ENCODE results near the gene PDGFC. TPM values are rescaled to one million over a fixed set of nuclear protein-coding genes. Genes with fewer than 3 reads are reported as not detected.

PDGFC gene
- total RNA-seq, 1 donor from 2014 or later = 35.0 TPM

GRCh38 chr4:156751486-156751885 lies 220.1 kb downstream of the PDGFC start:
- no peaks in the 10 kb centered on the region for H3K9me3 ChIP-seq (ENCODE audit: control insufficient read depth in 3 of 3, low read length in 3 of 3)
- no peaks in the 10 kb centered on the region for H3K4me1 ChIP-seq (ENCODE audit: control insufficient read depth in 3 of 3, insufficient read depth in 3 of 3, low read length in 3 of 3)
- H3K4me3 ChIP-seq (ENCODE audit: low read length in 3 of 3) = no peak overlapping the region
- H3K27ac ChIP-seq (ENCODE audit: low read depth, low read length) = no peak overlapping the region
- H3K36me3 ChIP-seq (ENCODE audit: control insufficient read depth in 3 of 3, insufficient read depth in 3 of 3, low read length in 3 of 3) = no peaks in the 10 kb centered on the region
- no peaks in the 10 kb centered on the region for H3K27me3 ChIP-seq (ENCODE audit: control insufficient read depth in 3 of 3, insufficient read depth in 3 of 3, low read length in 3 of 3)
- H3K9ac ChIP-seq (ENCODE audit: low read depth in 1 of 3, low read length in 3 of 3) = no peak overlapping the region

GRCh38 chr4:156749426-156750403 lies 221.9 kb downstream of the PDGFC start:
- H3K36me3 ChIP-seq (ENCODE audit: control insufficient read depth in 3 of 3, insufficient read depth in 3 of 3, low read length in 3 of 3) = no peaks in the 10 kb centered on the region
- H3K9ac ChIP-seq (ENCODE audit: low read depth in 1 of 3, low read length in 3 of 3) = no peak overlapping the region
- no peaks in the 10 kb centered on the region for H3K4me1 ChIP-seq (ENCODE audit: control insufficient read depth in 3 of 3, insufficient read depth in 3 of 3, low read length in 3 of 3)
- no peaks in the 10 kb centered on the region for H3K9me3 ChIP-seq (ENCODE audit: control insufficient read depth in 3 of 3, low read length in 3 of 3)
- no peaks in the 10 kb centered on the region for H3K27me3 ChIP-seq (ENCODE audit: control insufficient read depth in 3 of 3, insufficient read depth in 3 of 3, low read length in 3 of 3)
- no peak overlapping the region for H3K4me3 ChIP-seq (ENCODE audit: low read length in 3 of 3)
- H3K27ac ChIP-seq (ENCODE audit: low read depth, low read length) = no peak overlapping the region

GRCh38 chr4:156746111-156746510 lies 225.5 kb downstream of the PDGFC start:
- Histone ChIP-seq H3K9me3 (ENCODE audit: control insufficient read depth in 3 of 3, low read length in 3 of 3) (no peaks in the 10 kb centered on the region), H3K4me1 (ENCODE audit: control insufficient read depth in 3 of 3, insufficient read depth in 3 of 3, low read length in 3 of 3) (no peaks in the 10 kb centered on the region), H3K27me3 (ENCODE audit: control insufficient read depth in 3 of 3, insufficient read depth in 3 of 3, low read length in 3 of 3) (no peaks in the 10 kb centered on the region), H3K9ac (ENCODE audit: low read depth in 1 of 3, low read length in 3 of 3) (no peak overlapping the region), H3K27ac (ENCODE audit: low read depth, low read length) (no peak overlapping the region), H3K36me3 (ENCODE audit: control insufficient read depth in 3 of 3, insufficient read depth in 3 of 3, low read length in 3 of 3) (no peaks in the 10 kb centered on the region), H3K4me3 (ENCODE audit: low read length in 3 of 3) (no peak overlapping the region)

- Histone ChIP-seq H3K4me3 (ENCODE audit: low read length in 3 of 3) (no peak overlapping the region), H3K9me3 (ENCODE audit: control insufficient read depth in 3 of 3, low read length in 3 of 3) (peaks cover 0 to 4% (median 0%) of the 10 kb centered on the region in 3 donors), H3K36me3 (ENCODE audit: control insufficient read depth in 3 of 3, insufficient read depth in 3 of 3, low read length in 3 of 3) (no peaks in the 10 kb centered on the region), H3K27ac (ENCODE audit: low read depth, low read length) (no peak overlapping the region), H3K27me3 (ENCODE audit: control insufficient read depth in 3 of 3, insufficient read depth in 3 of 3, low read length in 3 of 3) (no peaks in the 10 kb centered on the region), H3K4me1 (ENCODE audit: control insufficient read depth in 3 of 3, insufficient read depth in 3 of 3, low read length in 3 of 3) (no peaks in the 10 kb centered on the region), H3K9ac (ENCODE audit: low read depth in 1 of 3, low read length in 3 of 3) (no peak overlapping the region)
These were observed 232.8 kb downstream of the PDGFC start for GRCh38 chr4:156738766-156739165.

GRCh38 chr4:156734965-156735895 lies 236.4 kb downstream of the PDGFC start:
- no peaks in the 10 kb centered on the region for H3K4me1 ChIP-seq (ENCODE audit: control insufficient read depth in 3 of 3, insufficient read depth in 3 of 3, low read length in 3 of 3)
- H3K9me3 ChIP-seq (ENCODE audit: control insufficient read depth in 3 of 3, low read length in 3 of 3) = peaks cover 0 to 10% (median 7%) of the 10 kb centered on the region in 3 donors
- no peak overlapping the region for H3K27ac ChIP-seq (ENCODE audit: low read depth, low read length)
- H3K9ac ChIP-seq (ENCODE audit: low read depth in 1 of 3, low read length in 3 of 3) = no peak overlapping the region
- H3K27me3 ChIP-seq (ENCODE audit: control insufficient read depth in 3 of 3, insufficient read depth in 3 of 3, low read length in 3 of 3) = no peaks in the 10 kb centered on the region
- no peak overlapping the region for H3K4me3 ChIP-seq (ENCODE audit: low read length in 3 of 3)
- H3K36me3 ChIP-seq (ENCODE audit: control insufficient read depth in 3 of 3, insufficient read depth in 3 of 3, low read length in 3 of 3) = no peaks in the 10 kb centered on the region

- Histone ChIP-seq H3K4me1 (ENCODE audit: control insufficient read depth in 3 of 3, insufficient read depth in 3 of 3, low read length in 3 of 3) (no peaks in the 10 kb centered on the region), H3K36me3 (ENCODE audit: control insufficient read depth in 3 of 3, insufficient read depth in 3 of 3, low read length in 3 of 3) (no peaks in the 10 kb centered on the region), H3K27me3 (ENCODE audit: control insufficient read depth in 3 of 3, insufficient read depth in 3 of 3, low read length in 3 of 3) (no peaks in the 10 kb centered on the region), H3K27ac (ENCODE audit: low read depth, low read length) (no peak overlapping the region), H3K9me3 (ENCODE audit: control insufficient read depth in 3 of 3, low read length in 3 of 3) (peaks cover 0 to 10% (median 7%) of the 10 kb centered on the region in 3 donors), H3K9ac (ENCODE audit: low read depth in 1 of 3, low read length in 3 of 3) (no peak overlapping the region), H3K4me3 (ENCODE audit: low read length in 3 of 3) (no peak overlapping the region)
These were observed 238.0 kb downstream of the PDGFC start for GRCh38 chr4:156733582-156733981.

GRCh38 chr4:156732634-156733033 lies 239.0 kb downstream of the PDGFC start:
- H3K4me1 ChIP-seq (ENCODE audit: control insufficient read depth in 3 of 3, insufficient read depth in 3 of 3, low read length in 3 of 3) = no peaks in the 10 kb centered on the region
- H3K4me3 ChIP-seq (ENCODE audit: low read length in 3 of 3) = no peak overlapping the region
- peaks cover 0 to 10% (median 3%) of the 10 kb centered on the region in 3 donors for H3K9me3 ChIP-seq (ENCODE audit: control insufficient read depth in 3 of 3, low read length in 3 of 3)
- H3K27me3 ChIP-seq (ENCODE audit: control insufficient read depth in 3 of 3, insufficient read depth in 3 of 3, low read length in 3 of 3) = no peaks in the 10 kb centered on the region
- no peaks in the 10 kb centered on the region for H3K36me3 ChIP-seq (ENCODE audit: control insufficient read depth in 3 of 3, insufficient read depth in 3 of 3, low read length in 3 of 3)
- no peak overlapping the region for H3K9ac ChIP-seq (ENCODE audit: low read depth in 1 of 3, low read length in 3 of 3)
- no peak overlapping the region for H3K27ac ChIP-seq (ENCODE audit: low read depth, low read length)

GRCh38 chr4:156729416-156729815 lies 242.2 kb downstream of the PDGFC start:
- H3K4me1 ChIP-seq (ENCODE audit: control insufficient read depth in 3 of 3, insufficient read depth in 3 of 3, low read length in 3 of 3) = peaks cover 0 to 13% (median 5%) of the 10 kb centered on the region in 3 donors
- no peak overlapping the region for H3K9ac ChIP-seq (ENCODE audit: low read depth in 1 of 3, low read length in 3 of 3)
- peaks cover 0 to 10% (median 3%) of the 10 kb centered on the region in 3 donors for H3K9me3 ChIP-seq (ENCODE audit: control insufficient read depth in 3 of 3, low read length in 3 of 3)
- H3K27ac ChIP-seq (ENCODE audit: low read depth, low read length) = no peak overlapping the region
- H3K4me3 ChIP-seq (ENCODE audit: low read length in 3 of 3) = no peak overlapping the region
- H3K36me3 ChIP-seq (ENCODE audit: control insufficient read depth in 3 of 3, insufficient read depth in 3 of 3, low read length in 3 of 3) = no peaks in the 10 kb centered on the region
- no peaks in the 10 kb centered on the region for H3K27me3 ChIP-seq (ENCODE audit: control insufficient read depth in 3 of 3, insufficient read depth in 3 of 3, low read length in 3 of 3)

- Histone ChIP-seq H3K4me3 (ENCODE audit: low read length in 3 of 3) (no peak overlapping the region), H3K36me3 (ENCODE audit: control insufficient read depth in 3 of 3, insufficient read depth in 3 of 3, low read length in 3 of 3) (no peaks in the 10 kb centered on the region), H3K9ac (ENCODE audit: low read depth in 1 of 3, low read length in 3 of 3) (no peak overlapping the region)
These were observed 246.3 kb downstream of the PDGFC start for GRCh38 chr4:156725257-156725656.

More at GRCh38 chr4:156725257-156725656, 246.3 kb downstream of the PDGFC start:
- Histone ChIP-seq H3K9me3 (ENCODE audit: control insufficient read depth in 3 of 3, low read length in 3 of 3) (no peaks in the 10 kb centered on the region), H3K27me3 (ENCODE audit: control insufficient read depth in 3 of 3, insufficient read depth in 3 of 3, low read length in 3 of 3) (no peaks in the 10 kb centered on the region), H3K4me1 (ENCODE audit: control insufficient read depth in 3 of 3, insufficient read depth in 3 of 3, low read length in 3 of 3) (peaks cover 0 to 13% (median 5%) of the 10 kb centered on the region in 3 donors), H3K27ac (ENCODE audit: low read depth, low read length) (no peak overlapping the region)
